HepG2 (cell line): ENCODE data around the gene ZNF559. TPM values are rescaled to one million over a fixed set of nuclear protein-coding genes. Genes with fewer than 3 reads are reported as not detected.
A peak's percentile ranks its signal among the peaks of the same experiment; 100 is the strongest.

ENCODE experiments used
- DNMT1 ChIP-seq: sonication (generic); formaldehyde crosslinking; IDR thresholded peaks from 2 replicates; pipeline ENCODE4 v1.5.1; 2020; ENCODE audit warnings: mild to moderate bottlenecking, missing genetic modification reagents
- FOXO1 ChIP-seq: sonication (generic); formaldehyde crosslinking; IDR thresholded peaks from 2 replicates; pipeline ENCODE4 v1.4.0; 2020; ENCODE audit warnings: missing genetic modification reagents
- KAT8 ChIP-seq: IDR thresholded peaks from 2 replicates; pipeline ENCODE4 v1.6.1; 2016; ENCODE audit warnings: missing genetic modification reagents, missing compliant biosample characterization
- KDM4B ChIP-seq: sonication (generic); formaldehyde crosslinking; IDR thresholded peaks from 2 replicates; pipeline ENCODE4 v1.4.0; 2020; ENCODE audit warnings: missing genetic modification reagents
- MZF1 ChIP-seq: sonication (generic); formaldehyde crosslinking; IDR thresholded peaks from 2 replicates; pipeline ENCODE4 v1.8.1; 2023; ENCODE audit warnings: mild to moderate bottlenecking, missing genetic modification reagents, borderline replicate concordance
- PBX2 ChIP-seq: IDR thresholded peaks from 2 replicates; pipeline ENCODE4 v1.6.1; 2016; ENCODE audit warnings: control low read depth
- PITX1 ChIP-seq: sonication (generic); formaldehyde crosslinking; IDR thresholded peaks from 2 replicates; pipeline ENCODE4 v1.5.1; 2020; ENCODE audit warnings: mild to moderate bottlenecking, missing genetic modification reagents
- TEAD2 ChIP-seq: sonication (generic); formaldehyde crosslinking; IDR thresholded peaks from 2 replicates; pipeline ENCODE4 v1.9.0; 2021; ENCODE audit warnings: missing genetic modification reagents
- TRAFD1 ChIP-seq: sonication (generic); formaldehyde crosslinking; IDR thresholded peaks from 2 replicates; pipeline ENCODE4 v1.5.1; 2020; ENCODE audit warnings: missing genetic modification reagents, mild to moderate bottlenecking, borderline replicate concordance
- ZNF263 ChIP-seq: sonication (generic); formaldehyde crosslinking; IDR thresholded peaks from 2 replicates; pipeline ENCODE4 v1.4.0; 2020; ENCODE audit warnings: missing genetic modification reagents
- ZNF280D ChIP-seq: sonication (generic); formaldehyde crosslinking; IDR thresholded peaks from 2 replicates; pipeline ENCODE4 v1.5.1; 2020; ENCODE audit warnings: mild to moderate bottlenecking, missing genetic modification reagents
- ZNF512B ChIP-seq: sonication (generic); formaldehyde crosslinking; IDR thresholded peaks from 2 replicates; pipeline ENCODE4 v1.5.1; 2020; ENCODE audit warnings: missing genetic modification reagents, mild to moderate bottlenecking, borderline replicate concordance
- ZNF547 ChIP-seq: sonication (generic); formaldehyde crosslinking; IDR thresholded peaks from 2 replicates; pipeline ENCODE4 v1.5.1; 2020; ENCODE audit warnings: mild to moderate bottlenecking, missing genetic modification reagents
- ZNF563 ChIP-seq: sonication (generic); formaldehyde crosslinking; IDR thresholded peaks from 2 replicates; pipeline ENCODE4 v1.8.0; 2022; ENCODE audit warnings: mild to moderate bottlenecking, moderate library complexity, missing genetic modification reagents
- ZNF570 ChIP-seq: sonication (generic); formaldehyde crosslinking; IDR thresholded peaks from 2 replicates; pipeline ENCODE4 v1.4.0; 2020; ENCODE audit warnings: mild to moderate bottlenecking, missing genetic modification reagents, borderline replicate concordance
- ZNF574 ChIP-seq: sonication (generic); formaldehyde crosslinking; IDR thresholded peaks from 2 replicates; pipeline ENCODE4 v1.4.0; 2020; ENCODE audit warnings: missing genetic modification reagents
- ZNF678 ChIP-seq: sonication (generic); formaldehyde crosslinking; IDR thresholded peaks from 2 replicates; pipeline ENCODE4 v1.4.0; 2020; ENCODE audit warnings: mild to moderate bottlenecking, missing genetic modification reagents
- polyA plus RNA-seq, 8 experiments: library from polyadenylated mRNA; depleted of rRNA in 3 of 8; stranded (reverse) in 7 of 8; unstranded in 1 of 8; fragments of >200 nt; fragmentation: Illumina TruSeq in 4 of 8; extraction: Trizol in 4 of 8; gene quantifications; 2 replicates each; pipeline versions ENCODE4 v1.2.1 to v1.2.3, GENCODE V29; 2011 to 2016; ENCODE audit warnings: low read depth in 4 of 8, missing spikeins in 1 of 8, mixed read lengths in 1 of 8; ENCODE audit not compliant: insufficient read depth in 1 of 8
- total RNA-seq, 5 experiments: library from RNA; depleted of rRNA; stranded (reverse); fragments of >200 nt; fragmentation: Illumina TruSeq; extraction: Trizol; gene quantifications; 2 replicates each; pipeline ENCODE4 v1.2.3, GENCODE V29; 2016; ENCODE audit warnings: low read depth in 1 of 5

Gene ZNF559
- total and polyA plus RNA-seq, 2 of the 13 experiments (the other 11 are each of a cell fraction or from before 2014, with no cell fraction given): 6.3 to 9.8 TPM

GRCh38 chr19:9323919-9324583 lies at the start of gene ZNF559 (continued):
- TF ChIP-seq TRAFD1 (CRISPR knock-in tag) (no peak), ZNF547 (CRISPR knock-in tag) (no peak), ZNF563 (0 out of 2 replicates have a peak, but pooled peaks have one; percentile 46), ZNF263 (CRISPR knock-in tag) (no peak), PITX1 (CRISPR knock-in tag) (no peak), MZF1 (no peak), ZNF512B (CRISPR knock-in tag) (no peak), ZNF574 (CRISPR knock-in tag) (no peak), ZNF570 (CRISPR knock-in tag) (no peak), PBX2 (CRISPR knock-in tag) (no peak), KDM4B (CRISPR knock-in tag) (no peak), KAT8 (0 out of 2 replicates have a peak, but pooled peaks have one; percentile 47), TEAD2 (CRISPR knock-in tag) (no peak), ZNF678 (CRISPR knock-in tag) (no peak), ZNF280D (no peak), FOXO1 (no peak), DNMT1 (no peak)
